A549 (cell line): Measurements from ENCODE around the gene MORN1. TPM values are rescaled to one million over a fixed set of nuclear protein-coding genes. Genes with fewer than 3 reads are reported as not detected.

Experiments used
- ATAC-seq, 2 experiments: fragments of 200-7000 bp in 1 of 2; fragments of >200 bp in 1 of 2; cut with Nextera tagmentation in 1 of 2; cut with Tn5 transposase in 1 of 2; 3 replicates each; pipeline versions ENCODE4 v1.8.0 to v1.9.1; 2018 to 2020; ENCODE audit warnings: mild to moderate bottlenecking in 1 of 2, moderate library complexity in 1 of 2
- CTCF ChIA-PET: fragments of 300-600 bp; sonication (Branson Sonifier 250); formaldehyde crosslinking; extraction: SDS; loops from one replicate; lab custom pipeline; 2021; ENCODE audit warnings: antibody characterized with exemption, inconsistent platforms; lab: Yijun Ruan, JAX
- POLR2A ChIA-PET: fragments of 350-600 bp; formaldehyde crosslinking; extraction: SDS; loops from one replicate; lab custom pipeline; 2021; ENCODE audit warnings: antibody characterized with exemption, inconsistent platforms; lab: Yijun Ruan, JAX
- DNase-seq, 2 experiments: peaks; one replicate each; pipeline versions ENCODE4 v3.0.0 to v3.0.0-alpha.2; 2011 to 2016; ENCODE audit warnings: low read depth in 1 of 2, low spot score in 1 of 2
- FAIRE-seq: peaks from 2 replicates; lab custom pipeline; 2011; peaks lifted over from hg19 to GRCh38; lab: Jason Lieb, UNC
- H3K27ac ChIP-seq, 2 experiments: fragments of >200 bp; sonication (Bioruptor Twin); formaldehyde crosslinking; 3 replicates each; pipeline ENCODE4 v1.5.1; 2016 to 2017
- H3K4me1 ChIP-seq: fragments of >200 bp; sonication (Bioruptor Twin); formaldehyde crosslinking; 3 replicates; pipeline ENCODE4 v1.6.1; 2016
- H3K4me2 ChIP-seq: fragments of >200 bp; sonication (Bioruptor Twin); formaldehyde crosslinking; 3 replicates; pipeline ENCODE4 v1.6.1; 2016
- H3K4me3 ChIP-seq: fragments of >200 bp; sonication (Bioruptor Twin); formaldehyde crosslinking; 3 replicates; pipeline ENCODE4 v1.5.1; 2016
- H3K9me3 ChIP-seq: fragments of >200 bp; sonication (Bioruptor Twin); formaldehyde crosslinking; 3 replicates; pipeline ENCODE4 v1.6.1; 2016
- ATOH8 ChIP-seq: fragments of 250-450 bp; sonication (Bioruptor Pico); IDR thresholded peaks from 2 replicates; pipeline ENCODE4 v1.5.0; 2020; ENCODE audit warnings: low read depth, mild to moderate bottlenecking, moderate library complexity
- CHD4 ChIP-seq: fragments of 200-600 bp; sonication (generic); IDR thresholded peaks from 2 replicates; pipeline ENCODE4 v1.6.1; 2016; ENCODE audit warnings: antibody characterized with exemption, mild to moderate bottlenecking, borderline replicate concordance
- ESRRA ChIP-seq: fragments of 150-350 bp; IDR thresholded peaks from 2 replicates; pipeline ENCODE4 v1.6.1; 2014; ENCODE audit warnings: mild to moderate bottlenecking, low read length, borderline replicate concordance
- FOSL2 ChIP-seq, 2 experiments: fragments of 450-650 bp in 1 of 2; fragments of >200 bp in 1 of 2; sonication (Bioruptor Twin) in 1 of 2; formaldehyde crosslinking; IDR thresholded peaks; 2 replicates each; pipeline versions ENCODE4 v1.5.0 to v1.6.1; 2016 to 2020; ENCODE audit warnings: mild to moderate bottlenecking in 1 of 2, moderate library complexity in 1 of 2
- FOXS1 ChIP-seq: fragments of 250-450 bp; sonication (Bioruptor Pico); IDR thresholded peaks from 2 replicates; pipeline ENCODE4 v1.5.0; 2020; ENCODE audit warnings: mild to moderate bottlenecking, moderate library complexity
- HEYL ChIP-seq: fragments of 250-450 bp; sonication (Bioruptor Pico); IDR thresholded peaks from 2 replicates; pipeline ENCODE4 v1.8.0; 2021; ENCODE audit warnings: mild to moderate bottlenecking, moderate library complexity
- JUN ChIP-seq, 2 experiments: fragments of >200 bp; sonication (Bioruptor Twin); formaldehyde crosslinking; IDR thresholded peaks; 2 replicates in 1 of 2; 3 replicates in 1 of 2; pipeline ENCODE4 v1.6.1; 2016 to 2017
- JUNB ChIP-seq: fragments of >200 bp; sonication (Bioruptor Twin); formaldehyde crosslinking; IDR thresholded peaks from 2 replicates; pipeline ENCODE4 v1.6.1; 2016
- KDM5A ChIP-seq: fragments of 200-600 bp; sonication (generic); IDR thresholded peaks from 2 replicates; pipeline ENCODE4 v1.6.1; 2016; ENCODE audit warnings: antibody characterized with exemption, mild to moderate bottlenecking
- MAFK ChIP-seq: fragments of 450-650 bp; IDR thresholded peaks from 2 replicates; pipeline ENCODE4 v1.6.1; 2014; ENCODE audit not compliant: partially characterized antibody
- PHF8 ChIP-seq: fragments of 200-600 bp; sonication (generic); IDR thresholded peaks from 2 replicates; pipeline ENCODE4 v1.6.1; 2016; ENCODE audit warnings: low read depth, mild to moderate bottlenecking, antibody characterized with exemption, moderate library complexity, borderline replicate concordance
- POLR2A ChIP-seq: IDR thresholded peaks from 2 replicates; pipeline ENCODE4 v1.6.1; 2012; ENCODE audit warnings: mild to moderate bottlenecking, low read length
- RAD21 ChIP-seq, 2 experiments: fragments of >200 bp in 1 of 2; sonication (Bioruptor Twin) in 1 of 2; formaldehyde crosslinking in 1 of 2; IDR thresholded peaks in 1 of 2; conservative IDR thresholded peaks in 1 of 2; 2 replicates in 1 of 2; 3 replicates in 1 of 2; pipeline ENCODE4 v1.6.1; 2012 to 2018; ENCODE audit warnings: inconsistent platforms in 1 of 2
- RARB ChIP-seq: fragments of 250-450 bp; sonication (Bioruptor Pico); IDR thresholded peaks from 2 replicates; pipeline ENCODE4 v1.8.0; 2021; ENCODE audit warnings: mild to moderate bottlenecking, moderate library complexity
- RNF2 ChIP-seq: fragments of 200-600 bp; sonication (generic); IDR thresholded peaks from 2 replicates; pipeline ENCODE4 v1.6.1; 2016; ENCODE audit warnings: low read depth, mild to moderate bottlenecking, antibody characterized with exemption, moderate library complexity, borderline replicate concordance
- SMC3 ChIP-seq: fragments of >200 bp; sonication (Bioruptor Twin); formaldehyde crosslinking; IDR thresholded peaks from 3 replicates; pipeline ENCODE4 v1.6.1; 2018; ENCODE audit warnings: inconsistent platforms
- TFCP2L1 ChIP-seq: fragments of 250-450 bp; sonication (Bioruptor Pico); IDR thresholded peaks from 2 replicates; pipeline ENCODE4 v1.5.0; 2021; ENCODE audit warnings: mild to moderate bottlenecking
- USF2 ChIP-seq: fragments of 450-650 bp; IDR thresholded peaks from 2 replicates; pipeline ENCODE4 v1.6.1; 2014; ENCODE audit warnings: antibody characterized with exemption
- ZC3H11A ChIP-seq: fragments of 450-650 bp; IDR thresholded peaks from 2 replicates; pipeline ENCODE4 v1.6.1; 2014; ENCODE audit warnings: antibody characterized with exemption, mild to moderate bottlenecking
- ZFP36 ChIP-seq: fragments of 450-650 bp; IDR thresholded peaks from 2 replicates; pipeline ENCODE4 v1.6.1; 2014; ENCODE audit warnings: borderline replicate concordance; ENCODE audit not compliant: partially characterized antibody
- ZSCAN20 ChIP-seq: fragments of 250-450 bp; sonication (Bioruptor Pico); IDR thresholded peaks from 2 replicates; pipeline ENCODE4 v1.8.0; 2022; ENCODE audit warnings: mild to moderate bottlenecking, moderate library complexity
- WGBS: methylation state at CpG from one replicate; pipeline ENCODE4 v1.1.6; 2017; ENCODE audit errors: missing lambda C conversion rate; 5-methylcytosine and 5-hydroxymethylcytosine counted together
- polyA plus RNA-seq, 4 experiments: library from polyadenylated mRNA; depleted of rRNA in 3 of 4; stranded (reverse); fragments of >200 nt; fragmentation: RNase III in 1 of 4; extraction: RNeasy Plus Mini Kit Qiagen cat#74134 plus additional on column Dnase treatment in 1 of 4; gene quantifications; 2 replicates in 3 of 4; 3 replicates in 1 of 4; pipeline ENCODE4 v1.2.3, GENCODE V29; 2011 to 2017
- TF ChIP-seq, protein P1 (sequence below): fragments of >200 bp; sonication (Bioruptor Twin); formaldehyde crosslinking; IDR thresholded peaks from 3 replicates; pipeline ENCODE4 v1.5.1; 2016
- TF ChIP-seq, protein P2 (sequence below): fragments of >200 bp; sonication (Bioruptor Twin); formaldehyde crosslinking; IDR thresholded peaks from 3 replicates; pipeline ENCODE4 v1.6.1; 2016
- TF ChIP-seq, protein P3 (sequence below): IDR thresholded peaks from 2 replicates; pipeline ENCODE4 v1.6.1; 2012
- TF ChIP-seq, protein P4 (sequence below): fragments of 150-350 bp; IDR thresholded peaks from 2 replicates; pipeline ENCODE4 v1.6.1; 2014; ENCODE audit warnings: low read depth, mild to moderate bottlenecking, low read length

MORN1 gene
- polyA plus RNA-seq, 2 of the 4 experiments (the other 2 are of a cell fraction), result 6.9 to 8.9 TPM

DNA sequence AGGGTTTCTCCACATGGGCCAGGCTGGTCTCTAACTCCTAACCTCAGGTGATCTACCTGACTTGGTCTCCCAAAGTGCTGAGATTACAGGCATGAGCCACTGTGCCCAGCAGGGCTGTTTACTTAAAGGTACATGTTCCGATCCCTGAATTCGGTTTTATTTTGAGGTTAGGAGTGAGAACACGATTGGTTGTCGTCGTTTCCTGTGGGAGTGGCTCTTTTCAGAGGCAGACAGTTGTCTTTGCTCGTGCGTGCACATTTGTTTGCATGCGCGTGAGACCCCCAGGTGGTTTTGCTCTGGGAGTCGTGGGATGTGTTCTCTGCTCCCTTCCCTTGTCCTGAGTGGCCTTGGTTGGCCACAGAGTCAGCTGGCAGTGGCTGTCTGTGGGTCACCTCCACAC is 103.0 kb downstream of the MORN1 start:
- Histone ChIP-seq H3K4me1 (0 out of 3 replicates have a peak, but pooled peaks cover 3% of the 10 kb centered on the region), H3K4me2 (no peak overlapping the region), H3K9me3 (no peaks in the 10 kb centered on the region), H3K27ac (no peak overlapping the region), H3K4me3 (no peak overlapping the region)
- ATAC-seq, result no peak
- FAIRE-seq, result no peak
- POLR2A ChIA-PET, result no interaction called here
- CTCF ChIA-PET, result interaction anchor here (1.1 kb wide), 1 partner anchor 19 kb away, joined by 3 read pairs; no protein-coding TSS in a partner anchor
- no peak for DNase-seq
- TF ChIP-seq, protein P1, sequence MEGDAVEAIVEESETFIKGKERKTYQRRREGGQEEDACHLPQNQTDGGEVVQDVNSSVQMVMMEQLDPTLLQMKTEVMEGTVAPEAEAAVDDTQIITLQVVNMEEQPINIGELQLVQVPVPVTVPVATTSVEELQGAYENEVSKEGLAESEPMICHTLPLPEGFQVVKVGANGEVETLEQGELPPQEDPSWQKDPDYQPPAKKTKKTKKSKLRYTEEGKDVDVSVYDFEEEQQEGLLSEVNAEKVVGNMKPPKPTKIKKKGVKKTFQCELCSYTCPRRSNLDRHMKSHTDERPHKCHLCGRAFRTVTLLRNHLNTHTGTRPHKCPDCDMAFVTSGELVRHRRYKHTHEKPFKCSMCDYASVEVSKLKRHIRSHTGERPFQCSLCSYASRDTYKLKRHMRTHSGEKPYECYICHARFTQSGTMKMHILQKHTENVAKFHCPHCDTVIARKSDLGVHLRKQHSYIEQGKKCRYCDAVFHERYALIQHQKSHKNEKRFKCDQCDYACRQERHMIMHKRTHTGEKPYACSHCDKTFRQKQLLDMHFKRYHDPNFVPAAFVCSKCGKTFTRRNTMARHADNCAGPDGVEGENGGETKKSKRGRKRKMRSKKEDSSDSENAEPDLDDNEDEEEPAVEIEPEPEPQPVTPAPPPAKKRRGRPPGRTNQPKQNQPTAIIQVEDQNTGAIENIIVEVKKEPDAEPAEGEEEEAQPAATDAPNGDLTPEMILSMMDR, result no peak
- TF ChIP-seq ZFP36, result no peak
- TF ChIP-seq RARB (CRISPR knock-in tag), result no peak
- no peak for TF ChIP-seq PHF8
- TF ChIP-seq JUNB, result no peak
- no peak for TF ChIP-seq TFCP2L1
- no peak for TF ChIP-seq RNF2
- no peak for TF ChIP-seq ZC3H11A
- TF ChIP-seq FOSL2 (IDR thresholded peaks at IDR 0.05), result no peak
- no peak for TF ChIP-seq FOSL2 (CRISPR knock-in tag; IDR thresholded peaks at IDR 0.05)
- TF ChIP-seq, protein P2, sequence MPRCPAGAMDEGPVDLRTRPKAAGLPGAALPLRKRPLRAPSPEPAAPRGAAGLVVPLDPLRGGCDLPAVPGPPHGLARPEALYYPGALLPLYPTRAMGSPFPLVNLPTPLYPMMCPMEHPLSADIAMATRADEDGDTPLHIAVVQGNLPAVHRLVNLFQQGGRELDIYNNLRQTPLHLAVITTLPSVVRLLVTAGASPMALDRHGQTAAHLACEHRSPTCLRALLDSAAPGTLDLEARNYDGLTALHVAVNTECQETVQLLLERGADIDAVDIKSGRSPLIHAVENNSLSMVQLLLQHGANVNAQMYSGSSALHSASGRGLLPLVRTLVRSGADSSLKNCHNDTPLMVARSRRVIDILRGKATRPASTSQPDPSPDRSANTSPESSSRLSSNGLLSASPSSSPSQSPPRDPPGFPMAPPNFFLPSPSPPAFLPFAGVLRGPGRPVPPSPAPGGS, result no peak
- TF ChIP-seq FOXS1 (CRISPR knock-in tag), result no peak
- TF ChIP-seq MAFK, result no peak
- TF ChIP-seq, all 56 proteins: peak for 0
- 91% methylated on average over 10 of the region's 10 CpGs for WGBS

DNA sequence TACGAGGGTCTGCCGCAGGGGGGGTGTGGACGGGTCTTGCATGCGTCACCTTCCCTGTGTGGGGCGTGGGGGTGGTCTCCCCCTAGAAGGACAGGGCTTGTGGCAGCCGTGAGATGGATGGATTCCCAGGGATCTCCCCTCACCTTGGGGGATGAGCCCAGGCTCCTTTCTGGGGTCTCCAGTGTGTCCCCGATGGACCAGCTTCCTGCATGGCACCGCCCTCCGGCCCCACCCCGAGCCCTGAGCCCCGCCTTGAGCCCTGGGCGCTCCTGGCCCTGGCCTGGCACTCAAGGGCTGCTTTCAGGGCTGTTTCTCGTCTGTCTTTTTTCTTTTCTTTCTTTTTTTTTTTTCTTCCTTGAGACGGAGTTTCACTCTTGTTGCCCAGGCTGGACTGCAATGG is 103.7 kb downstream of the MORN1 start:
- ATAC-seq, result no peak
- H3K4me1 ChIP-seq, result 0 out of 3 replicates have a peak, but pooled peaks cover 3% of the 10 kb centered on the region
- 96% methylated on average over 12 of the region's 14 CpGs for WGBS
- no peak overlapping the region for H3K27ac ChIP-seq
- POLR2A ChIA-PET, result no interaction called here
- no peak for FAIRE-seq
- H3K4me2 ChIP-seq, result no peak overlapping the region
- CTCF ChIA-PET, result interaction anchor here (1.1 kb wide), 1 partner anchor 20 kb away, joined by 3 read pairs; no protein-coding TSS in a partner anchor
- H3K9me3 ChIP-seq, result no peaks in the 10 kb centered on the region
- DNase-seq, result no peak
- TF ChIP-seq, protein P3, sequence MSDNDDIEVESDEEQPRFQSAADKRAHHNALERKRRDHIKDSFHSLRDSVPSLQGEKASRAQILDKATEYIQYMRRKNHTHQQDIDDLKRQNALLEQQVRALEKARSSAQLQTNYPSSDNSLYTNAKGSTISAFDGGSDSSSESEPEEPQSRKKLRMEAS, result no peak
- TF ChIP-seq, protein P2, result no peak
- TF ChIP-seq SMC3 (no peak), ATOH8 (no peak), ESRRA (no peak), PHF8 (no peak), ZSCAN20 (CRISPR knock-in tag) (no peak)
- no peak overlapping the region for H3K4me3 ChIP-seq

DNA sequence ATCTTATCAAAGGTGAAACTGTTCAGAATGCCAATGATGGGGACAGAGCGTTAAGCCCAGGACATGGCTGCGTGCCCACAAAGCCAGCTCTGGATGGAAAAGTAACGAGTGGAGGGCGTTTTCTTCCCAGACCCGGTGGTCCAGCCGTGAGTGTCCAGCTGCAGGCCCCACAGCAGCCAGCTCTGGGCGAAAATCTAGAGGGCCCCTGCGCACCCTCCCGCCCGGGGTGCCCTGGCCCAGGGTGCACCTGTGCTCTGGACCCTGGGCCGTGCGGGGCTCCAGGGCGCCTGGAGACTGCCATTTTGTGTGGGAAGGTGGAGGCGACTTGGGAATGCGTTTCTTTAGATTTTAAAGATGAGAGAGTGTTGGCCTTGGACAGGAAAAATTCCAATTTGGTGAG is 104.4 kb downstream of the MORN1 start:
- FAIRE-seq, result no peak
- Histone ChIP-seq H3K9me3 (no peaks in the 10 kb centered on the region), H3K4me3 (no peak overlapping the region), H3K27ac (no peak overlapping the region), H3K4me2 (no peak overlapping the region), H3K4me1 (0 out of 3 replicates have a peak, but pooled peaks cover 3% of the 10 kb centered on the region)
- CTCF ChIA-PET, result no interaction called here
- no peak for ATAC-seq
- WGBS, result 90% methylated on average over 11 of the region's 15 CpGs
- no peak for DNase-seq
- POLR2A ChIA-PET, result no interaction called here
- TF ChIP-seq CHD4 (no peak), USF2 (no peak), HEYL (no peak), KDM5A (no peak), RNF2 (no peak), ATOH8 (no peak), POLR2A (no peak), RAD21 (conservative IDR thresholded peaks at IDR 0.05 in 1 of 2, IDR thresholded peaks at IDR 0.05 in 1 of 2) (no peak), JUN (IDR thresholded peaks at IDR 0.05) (no peak)
- TF ChIP-seq, protein P4, sequence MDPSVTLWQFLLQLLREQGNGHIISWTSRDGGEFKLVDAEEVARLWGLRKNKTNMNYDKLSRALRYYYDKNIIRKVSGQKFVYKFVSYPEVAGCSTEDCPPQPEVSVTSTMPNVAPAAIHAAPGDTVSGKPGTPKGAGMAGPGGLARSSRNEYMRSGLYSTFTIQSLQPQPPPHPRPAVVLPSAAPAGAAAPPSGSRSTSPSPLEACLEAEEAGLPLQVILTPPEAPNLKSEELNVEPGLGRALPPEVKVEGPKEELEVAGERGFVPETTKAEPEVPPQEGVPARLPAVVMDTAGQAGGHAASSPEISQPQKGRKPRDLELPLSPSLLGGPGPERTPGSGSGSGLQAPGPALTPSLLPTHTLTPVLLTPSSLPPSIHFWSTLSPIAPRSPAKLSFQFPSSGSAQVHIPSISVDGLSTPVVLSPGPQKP, result no peak
